Prostate gland (tissue), 2 donors: Measurements from ENCODE around the gene ARIH1.

ENCODE experiments used
- CTCF ChIP-seq, 4 experiments: fragments of 200-600 bp in 2 of 4; fragments of 450-650 bp in 2 of 4; sonication (generic) in 2 of 4; IDR thresholded peaks; 1 replicate in 3 of 4; 2 replicates in 1 of 4; pipeline ENCODE4 v1.5.1; 2016 to 2019; ENCODE audit warnings: antibody characterized with exemption in 4 of 4, mild to moderate bottlenecking in 2 of 4, moderate library complexity in 2 of 4
- POLR2AphosphoS5 ChIP-seq: sonication (generic); formaldehyde crosslinking; IDR thresholded peaks from one replicate; pipeline ENCODE4 v1.6.1; 2017; ENCODE audit warnings: antibody characterized with exemption

GRCh38 chr15:72599855-72600464, 125.8 kb downstream of the ARIH1 start:
- TF ChIP-seq CTCF (IDR thresholded peaks at IDR 0.05) (peak; percentile 21 to 53 (median 48)), POLR2AphosphoS5 (no peak)
